GM21367 (cell line): Measurements from ENCODE around the gene PTPRB.

ENCODE experiments used
- ATAC-seq: cut with Tn5 transposase; IDR thresholded peaks from one replicate; pipeline ENCODE4 v1.9.1; 2021; ENCODE audit not compliant: unreplicated experiment

PTPRB gene

GRCh38 chr12:70467918-70468733, 169.1 kb downstream of the PTPRB start:
- peak; percentile 86 for ATAC-seq

DNA sequence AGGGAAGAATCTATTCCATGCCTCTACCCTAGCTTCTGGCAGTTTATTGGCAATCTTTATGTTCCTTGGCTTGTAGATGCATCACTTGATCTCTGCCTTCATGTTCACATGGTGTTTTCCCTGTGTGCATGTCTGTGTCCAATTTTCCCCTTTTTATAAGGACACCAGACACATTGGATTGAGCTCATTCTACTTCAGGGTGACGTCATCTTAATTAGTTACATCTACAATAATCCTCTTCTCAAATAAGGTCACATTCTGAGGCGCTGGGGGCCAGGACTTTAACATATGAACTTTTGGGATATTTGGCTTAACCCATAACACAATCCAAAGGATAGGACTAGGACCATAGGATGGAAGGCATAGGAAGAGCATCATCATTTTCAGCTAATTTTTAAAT, 169.8 kb downstream of the PTPRB start:
- no peak for ATAC-seq

GRCh38 chr12:70466753-70467152, 170.5 kb downstream of the PTPRB start:
- no peak for ATAC-seq
